Astrocyte (in vitro differentiated cells and primary cell): ENCODE results near the gene ADGRD1. TPM values are rescaled to one million over a fixed set of nuclear protein-coding genes. Genes with fewer than 3 reads are reported as not detected.

ENCODE experiments used
- DNase-seq: peaks from one replicate; pipeline ENCODE4 v3.0.0-alpha.2; 2010; ENCODE audit warnings: low read depth
- FAIRE-seq: peaks from 2 replicates; lab custom pipeline; 2011; peaks lifted over from hg19 to GRCh38; lab: Jason Lieb, UNC
- H2AFZ ChIP-seq: 2 replicates; pipeline ENCODE4 v1.6.0; 2012; ENCODE audit warnings: low read depth, low read length, inconsistent platforms
- H3K27ac ChIP-seq: 2 replicates; pipeline ENCODE4 v1.5.1; 2011; ENCODE audit warnings: low read depth, low read length, inconsistent platforms
- H3K27me3 ChIP-seq: 2 replicates; pipeline ENCODE4 v1.6.0; 2011; ENCODE audit warnings: low read length, inconsistent platforms; ENCODE audit not compliant: insufficient read depth
- H3K36me3 ChIP-seq: 2 replicates; pipeline ENCODE4 v1.5.1; 2011; ENCODE audit warnings: low read length, inconsistent platforms; ENCODE audit not compliant: insufficient read depth
- H3K4me1 ChIP-seq: 2 replicates; pipeline ENCODE4 v1.5.1; 2011; ENCODE audit warnings: low read length, inconsistent platforms; ENCODE audit not compliant: insufficient read depth
- H3K4me2 ChIP-seq: 2 replicates; pipeline ENCODE4 v1.6.0; 2012; ENCODE audit warnings: low read length, inconsistent platforms
- H3K4me3 ChIP-seq: 2 replicates; pipeline ENCODE4 v1.5.1; 2011; ENCODE audit warnings: low read depth, mild to moderate bottlenecking, low read length, inconsistent platforms; ENCODE audit not compliant: insufficient read depth
- H3K79me2 ChIP-seq: 2 replicates; pipeline ENCODE4 v1.6.0; 2012; ENCODE audit warnings: mild to moderate bottlenecking, low read length, inconsistent platforms; ENCODE audit not compliant: insufficient read depth
- H3K9ac ChIP-seq: 2 replicates; pipeline ENCODE4 v1.6.0; 2012; ENCODE audit warnings: mild to moderate bottlenecking, low read length, inconsistent platforms
- H3K9me3 ChIP-seq: 2 replicates; pipeline ENCODE4 v1.5.1; 2012; ENCODE audit warnings: low read depth, mild to moderate bottlenecking, low read length, inconsistent platforms; ENCODE audit not compliant: insufficient read depth
- H4K20me1 ChIP-seq: 2 replicates; pipeline ENCODE4 v1.6.0; 2012; ENCODE audit warnings: low read length, inconsistent platforms; ENCODE audit not compliant: insufficient read depth
- H3K27ac Mint-ChIP-seq: one replicate; pipeline ENCODE4 v1.8.0; 2021; ENCODE audit warnings: mild to moderate bottlenecking, mixed read lengths; ENCODE audit not compliant: unreplicated experiment
- H3K27me3 Mint-ChIP-seq: one replicate; pipeline ENCODE4 v1.8.0; 2021; ENCODE audit warnings: low read depth, mixed read lengths; ENCODE audit not compliant: unreplicated experiment
- H3K36me3 Mint-ChIP-seq: one replicate; pipeline ENCODE4 v1.8.0; 2021; ENCODE audit warnings: low read depth, mixed read lengths; ENCODE audit not compliant: unreplicated experiment
- H3K4me1 Mint-ChIP-seq: one replicate; pipeline ENCODE4 v1.8.0; 2021; ENCODE audit warnings: low read depth, mixed read lengths; ENCODE audit not compliant: unreplicated experiment
- H3K4me3 Mint-ChIP-seq: one replicate; pipeline ENCODE4 v1.8.0; 2021; ENCODE audit warnings: mild to moderate bottlenecking, moderate library complexity, mixed read lengths; ENCODE audit not compliant: unreplicated experiment
- H3K9me3 Mint-ChIP-seq: one replicate; pipeline ENCODE4 v1.8.0; 2021; ENCODE audit warnings: mild to moderate bottlenecking, mixed read lengths; ENCODE audit not compliant: unreplicated experiment
- CTCF ChIP-seq: IDR thresholded peaks from 2 replicates; pipeline ENCODE4 v1.5.1; 2011; ENCODE audit warnings: low read depth, mild to moderate bottlenecking, inconsistent platforms, low read length, moderate library complexity; ENCODE audit not compliant: insufficient read depth
- EZH2 ChIP-seq: IDR thresholded peaks from 2 replicates; pipeline ENCODE4 v1.6.1; 2012; ENCODE audit warnings: mild to moderate bottlenecking, low read length, inconsistent platforms; ENCODE audit not compliant: insufficient read depth
- total RNA-seq: library from RNA; stranded (reverse); gene quantifications from 2 replicates; pipeline ENCODE4 v1.2.1, GENCODE V29; 2021

The ADGRD1 gene
- total RNA-seq, 1 donor from 2014 or later, result 3.0 TPM

GRCh38 chr12:131038159-131038558 is 84.5 kb downstream of the ADGRD1 start:
- Mint-ChIP-seq H3K9me3 (peaks cover 3% of the 10 kb centered on the region), H3K4me1 (peaks cover 9% of the 10 kb centered on the region), H3K4me3 (no peak overlapping the region), H3K36me3 (no peaks in the 10 kb centered on the region), H3K27me3 (peaks cover 30% of the 10 kb centered on the region), H3K27ac (no peak overlapping the region)
- Histone ChIP-seq H3K27me3 (no peaks in the 10 kb centered on the region), H4K20me1 (no peaks in the 10 kb centered on the region), H3K36me3 (no peaks in the 10 kb centered on the region), H3K4me1 (no peaks in the 10 kb centered on the region), H3K27ac (no peak overlapping the region), H3K9me3 (no peaks in the 10 kb centered on the region), H3K4me2 (no peak overlapping the region), H3K4me3 (no peak overlapping the region), H2AFZ (no peak overlapping the region), H3K9ac (no peak overlapping the region), H3K79me2 (no peaks in the 10 kb centered on the region)
- TF ChIP-seq CTCF (no peak), EZH2 (no peak)
- DNase-seq (no peak), FAIRE-seq (no peak)

GRCh38 chr12:131038961-131039950 is 85.5 kb downstream of the ADGRD1 start:
- Histone ChIP-seq H3K9me3 (no peaks in the 10 kb centered on the region), H3K27me3 (no peaks in the 10 kb centered on the region), H2AFZ (no peak overlapping the region), H3K9ac (no peak overlapping the region), H3K4me3 (no peak overlapping the region), H3K36me3 (no peaks in the 10 kb centered on the region), H3K79me2 (no peaks in the 10 kb centered on the region), H3K4me2 (no peak overlapping the region), H3K27ac (no peak overlapping the region), H3K4me1 (no peaks in the 10 kb centered on the region), H4K20me1 (no peaks in the 10 kb centered on the region)
- Mint-ChIP-seq H3K36me3 (no peaks in the 10 kb centered on the region), H3K9me3 (peaks cover 3% of the 10 kb centered on the region), H3K4me3 (no peak overlapping the region), H3K4me1 (peaks cover 9% of the 10 kb centered on the region), H3K27me3 (peaks cover 32% of the 10 kb centered on the region), H3K27ac (no peak overlapping the region)
- TF ChIP-seq CTCF, result no peak
- no peak for TF ChIP-seq EZH2
- DNase-seq, result no peak
- FAIRE-seq, result no peak

GRCh38 chr12:131040491-131040890 is 86.8 kb downstream of the ADGRD1 start:
- H4K20me1 ChIP-seq, result no peaks in the 10 kb centered on the region
- DNase-seq (no peak), FAIRE-seq (no peak)
- no peak overlapping the region for H3K27ac Mint-ChIP-seq
- peaks cover 32% of the 10 kb centered on the region for H3K27me3 Mint-ChIP-seq
- H3K4me1 ChIP-seq, result no peaks in the 10 kb centered on the region
- H3K27ac ChIP-seq, result no peak overlapping the region
- H3K27me3 ChIP-seq, result no peaks in the 10 kb centered on the region
- no peak overlapping the region for H2AFZ ChIP-seq
- no peak overlapping the region for H3K9ac ChIP-seq
- H3K36me3 ChIP-seq, result no peaks in the 10 kb centered on the region
- H3K4me3 ChIP-seq, result no peak overlapping the region
- H3K9me3 Mint-ChIP-seq, result peaks cover 3% of the 10 kb centered on the region
- no peaks in the 10 kb centered on the region for H3K79me2 ChIP-seq
- no peak overlapping the region for H3K4me3 Mint-ChIP-seq
- H3K4me2 ChIP-seq, result no peak overlapping the region
- TF ChIP-seq CTCF (no peak), EZH2 (no peak)
- peaks cover under 1% of the 10 kb centered on the region for H3K4me1 Mint-ChIP-seq
- H3K9me3 ChIP-seq, result no peaks in the 10 kb centered on the region
- H3K36me3 Mint-ChIP-seq, result no peaks in the 10 kb centered on the region
